WTC11 (cell line): ENCODE measurements around the gene DISC1. TPM values are rescaled to one million over a fixed set of nuclear protein-coding genes. Genes with fewer than 3 reads are reported as not detected.
"Not testable (repeated sequence)": the region's sequence is repeated elsewhere in the genome, so short reads cannot be mapped to it uniquely, and the experiment has no call there.

Source experiments
- ATAC-seq: fragments of 200-7000 bp; cut with Tn5 transposase; 2 replicates; pipeline ENCODE4 v1.10.0; 2021; ENCODE audit warnings: mild to moderate bottlenecking, moderate library complexity
- CTCF ChIA-PET: fragments of 300-600 bp; sonication (Branson Sonifier 250); formaldehyde crosslinking; loops from one replicate; lab custom pipeline; 2021; ENCODE audit warnings: antibody characterized with exemption; lab: Charles Lee
- POLR2A ChIA-PET: fragments of 350-600 bp; sonication (Branson Sonifier 250); formaldehyde crosslinking; loops from one replicate; lab custom pipeline; 2021; ENCODE audit warnings: antibody characterized with exemption; lab: Charles Lee
- DNase-seq: peaks from one replicate; pipeline ENCODE4 v3.0.0; 2021; ENCODE audit warnings: low spot score
- H3K27ac Mint-ChIP-seq: 2 replicates; pipeline ENCODE4 v1.8.0; 2021; ENCODE audit warnings: mixed read lengths
- H3K27me3 Mint-ChIP-seq: 2 replicates; pipeline ENCODE4 v1.8.0; 2021; ENCODE audit warnings: low read depth, mild to moderate bottlenecking, moderate library complexity, mixed read lengths
- H3K36me3 Mint-ChIP-seq: 2 replicates; pipeline ENCODE4 v1.8.0; 2021; ENCODE audit warnings: mixed read lengths
- H3K4me1 Mint-ChIP-seq: 2 replicates; pipeline ENCODE4 v1.8.0; 2022; ENCODE audit warnings: mixed read lengths
- H3K4me3 Mint-ChIP-seq: 2 replicates; pipeline ENCODE4 v1.8.0; 2021; ENCODE audit warnings: mild to moderate bottlenecking, moderate library complexity, mixed read lengths
- H3K9me3 Mint-ChIP-seq: 2 replicates; pipeline ENCODE4 v1.8.0; 2021; ENCODE audit warnings: mixed read lengths
- AR ChIP-seq: fragments of 250-450 bp; sonication (Bioruptor Pico); IDR thresholded peaks from 2 replicates; pipeline ENCODE4 v1.9.0; 2021; ENCODE audit warnings: mild to moderate bottlenecking
- FOXJ3 ChIP-seq: sonication (generic); formaldehyde crosslinking; IDR thresholded peaks from 2 replicates; pipeline ENCODE4 v1.9.0; 2021; ENCODE audit warnings: missing genetic modification reagents, mild to moderate bottlenecking, borderline replicate concordance
- FOXP1 ChIP-seq: sonication (generic); formaldehyde crosslinking; IDR thresholded peaks from 2 replicates; pipeline ENCODE4 v1.8.0; 2022; ENCODE audit warnings: missing genetic modification reagents, mild to moderate bottlenecking, moderate library complexity, borderline replicate concordance
- GRHL2 ChIP-seq: fragments of 250-450 bp; sonication (Bioruptor Pico); IDR thresholded peaks from 2 replicates; pipeline ENCODE4 v1.8.0; 2022; ENCODE audit warnings: mild to moderate bottlenecking, moderate library complexity; ENCODE audit not compliant: insufficient replicate concordance, severe bottlenecking
- GTF2I ChIP-seq: fragments of 250-450 bp; sonication (Bioruptor Pico); conservative IDR thresholded peaks from 2 replicates; pipeline ENCODE4 v1.4.0; 2021; ENCODE audit warnings: mild to moderate bottlenecking
- JUN ChIP-seq: sonication (generic); formaldehyde crosslinking; IDR thresholded peaks from 2 replicates; pipeline ENCODE4 v1.8.0; 2023; ENCODE audit warnings: mild to moderate bottlenecking, missing genetic modification reagents
- KAT7 ChIP-seq: sonication (generic); formaldehyde crosslinking; IDR thresholded peaks from 2 replicates; pipeline ENCODE4 v1.8.1; 2023; ENCODE audit warnings: missing genetic modification reagents, mild to moderate bottlenecking, borderline replicate concordance
- MAX ChIP-seq: sonication (generic); formaldehyde crosslinking; IDR thresholded peaks from 2 replicates; pipeline ENCODE4 v1.8.0; 2022; ENCODE audit warnings: mild to moderate bottlenecking, missing genetic modification reagents
- OVOL2 ChIP-seq: fragments of 250-450 bp; sonication (Bioruptor Pico); IDR thresholded peaks from 2 replicates; pipeline ENCODE4 v1.9.0; 2021; ENCODE audit warnings: mild to moderate bottlenecking, borderline replicate concordance
- STAT6 ChIP-seq: sonication (generic); formaldehyde crosslinking; conservative IDR thresholded peaks from 2 replicates; pipeline ENCODE4 v1.8.1; 2023; ENCODE audit warnings: mild to moderate bottlenecking, low read depth, missing genetic modification reagents, moderate library complexity
- TCF7 ChIP-seq: sonication (generic); formaldehyde crosslinking; IDR thresholded peaks from 2 replicates; pipeline ENCODE4 v1.8.0; 2022; ENCODE audit warnings: mild to moderate bottlenecking, low read depth, missing genetic modification reagents, moderate library complexity
- TP53 ChIP-seq: sonication (generic); formaldehyde crosslinking; IDR thresholded peaks from 2 replicates; pipeline ENCODE4 v1.8.1; 2023; ENCODE audit warnings: mild to moderate bottlenecking, missing genetic modification reagents
- ZBTB21 ChIP-seq: sonication (generic); formaldehyde crosslinking; IDR thresholded peaks from 2 replicates; pipeline ENCODE4 v1.8.1; 2023; ENCODE audit warnings: mild to moderate bottlenecking, missing genetic modification reagents, borderline replicate concordance
- ZNF121 ChIP-seq: sonication (generic); formaldehyde crosslinking; IDR thresholded peaks from 2 replicates; pipeline ENCODE4 v1.8.0; 2023; ENCODE audit warnings: missing genetic modification reagents
- ZNF219 ChIP-seq: sonication (generic); formaldehyde crosslinking; IDR thresholded peaks from 2 replicates; pipeline ENCODE4 v1.8.0; 2023; ENCODE audit warnings: missing genetic modification reagents, mild to moderate bottlenecking, borderline replicate concordance
- ZNF423 ChIP-seq: fragments of 250-450 bp; sonication (Bioruptor Pico); IDR thresholded peaks from 2 replicates; pipeline ENCODE4 v2.1.2; 2022; ENCODE audit warnings: mild to moderate bottlenecking, moderate library complexity
- ZNF425 ChIP-seq: fragments of 250-450 bp; sonication (Bioruptor Pico); conservative IDR thresholded peaks from 2 replicates; pipeline ENCODE4 v1.9.0; 2021; ENCODE audit warnings: mild to moderate bottlenecking
- ZSCAN18 ChIP-seq: fragments of 250-450 bp; sonication (Bioruptor Pico); IDR thresholded peaks from 2 replicates; pipeline ENCODE4 v2.1.2; 2022; ENCODE audit warnings: mild to moderate bottlenecking, moderate library complexity
- total RNA-seq: library from RNA; stranded (reverse); gene quantifications from 3 replicates; pipeline ENCODE4 v1.2.3, GENCODE V29; 2021

Gene DISC1
- total RNA-seq, 1 experiment from 2014 or later: 5.5 TPM

GRCh38 chr1:231727171-231727570, 100.6 kb downstream of the DISC1 start:
- DNase-seq: no peak
- CTCF ChIA-PET: interaction anchor here (3.1 kb wide), 1 partner anchor 30 kb away, joined by 16 read pairs; no protein-coding TSS in a partner anchor
- no peaks in the 10 kb centered on the region for H3K4me1 Mint-ChIP-seq
- no peak for TF ChIP-seq AR (CRISPR knock-in tag)
- no peak for TF ChIP-seq ZBTB21 (CRISPR knock-in tag)
- TF ChIP-seq OVOL2 (CRISPR knock-in tag): no peak
- TF ChIP-seq STAT6 (CRISPR knock-in tag): no peak
- no peak for TF ChIP-seq JUN
- TF ChIP-seq TCF7 (CRISPR knock-in tag): no peak
- no peak for TF ChIP-seq MAX (CRISPR knock-in tag)
- TF ChIP-seq, all 79 proteins: peak for 0
- Mint-ChIP-seq H3K36me3 (no peaks in the 10 kb centered on the region; the same call in 1 of the 2 replicates), H3K9me3 (peaks cover 16% of the 10 kb centered on the region), H3K27ac (no peak overlapping the region), H3K4me3 (no peak overlapping the region), H3K27me3 (no peaks in the 10 kb centered on the region)
- ATAC-seq: no peak
- POLR2A ChIA-PET: no interaction called here

GRCh38 chr1:231728987-231729386, 102.4 kb downstream of the DISC1 start:
- H3K27me3 Mint-ChIP-seq, H3K27ac Mint-ChIP-seq, H3K4me3 Mint-ChIP-seq, POLR2A ChIA-PET, CTCF ChIA-PET, ATAC-seq, DNase-seq, H3K4me1 Mint-ChIP-seq, H3K36me3 Mint-ChIP-seq: not testable (repeated sequence)
- H3K9me3 Mint-ChIP-seq: peaks cover 16% of the 10 kb centered on the region

GRCh38 chr1:231729544-231729943, 103.0 kb downstream of the DISC1 start:
- Mint-ChIP-seq H3K36me3 (no peaks in the 10 kb centered on the region; the same call in 1 of the 2 replicates), H3K4me1 (no peaks in the 10 kb centered on the region), H3K9me3 (peaks cover 16% of the 10 kb centered on the region), H3K27me3 (no peaks in the 10 kb centered on the region), H3K4me3 (no peak overlapping the region), H3K27ac (no peak overlapping the region)
- DNase-seq (no peak), ATAC-seq (no peak)
- POLR2A ChIA-PET: no interaction called here
- CTCF ChIA-PET: interaction anchor here (0.9 kb wide), 1 partner anchor 27 kb away, joined by 3 read pairs; no protein-coding TSS in a partner anchor
- TF ChIP-seq ZSCAN18 (CRISPR knock-in tag) (no peak), ZNF423 (no peak), ZNF219 (no peak), FOXP1 (CRISPR knock-in tag) (no peak), TCF7 (CRISPR knock-in tag) (no peak), ZNF425 (CRISPR knock-in tag) (no peak), KAT7 (no peak), GTF2I (CRISPR knock-in tag) (no peak), TP53 (CRISPR knock-in tag) (no peak), ZBTB21 (CRISPR knock-in tag) (no peak), ZNF121 (no peak), GRHL2 (CRISPR knock-in tag) (no peak), FOXJ3 (no peak)
